Measurements from ENCODE around the gene ILKAP.

Gene ILKAP

GRCh38 chr2:238162846-238163441, 40.6 kb downstream of the ILKAP start:
- H3K9me2 ChIP-seq (ENCODE audit: low read depth, low read length), result no peaks in the 10 kb centered on the region
- H3K79me2 ChIP-seq (ENCODE audit: insufficient read depth, low read length), result no peaks in the 10 kb centered on the region
- no peak overlapping the region for H3K27ac ChIP-seq (ENCODE audit: low read depth, low read length, poor library complexity, severe bottlenecking)
- no peaks in the 10 kb centered on the region for H3K36me3 ChIP-seq (ENCODE audit: insufficient read depth, low read length)
- no peaks in the 10 kb centered on the region for H3K27me3 ChIP-seq (ENCODE audit: insufficient read depth, low read length)
- no peaks in the 10 kb centered on the region for H3K9me3 ChIP-seq (ENCODE audit: low read length)
- no peak overlapping the region for H2AFZ ChIP-seq (ENCODE audit: low read length)
- H3K4me3 ChIP-seq (ENCODE audit: low read depth, low read length, poor library complexity, severe bottlenecking), result no peak overlapping the region
- H3F3A ChIP-seq (ENCODE audit: insufficient read depth, low read length), result no peaks in the 10 kb centered on the region
- no peak overlapping the region for H3K4me2 ChIP-seq (ENCODE audit: low read length)
- no peaks in the 10 kb centered on the region for H4K20me1 ChIP-seq (ENCODE audit: insufficient read depth, low read length)
- H3K4me1 ChIP-seq (ENCODE audit: insufficient read depth, low read length, severe bottlenecking), result peaks cover 21% of the 10 kb centered on the region
- no peak overlapping the region for H3K9ac ChIP-seq (ENCODE audit: low read length)
- TF ChIP-seq CTCF (IDR thresholded peaks at IDR 0.05; ENCODE audit: low read length) (no peak), EZH2 (IDR thresholded peaks at IDR 0.05; ENCODE audit: borderline replicate concordance, low read length) (no peak)

GRCh38 chr2:238162251-238162845, 41.1 kb downstream of the ILKAP start:
- Histone ChIP-seq H3K9me3 (ENCODE audit: low read length) (no peaks in the 10 kb centered on the region), H3K4me2 (ENCODE audit: low read length) (no peak overlapping the region), H3K27ac (ENCODE audit: low read depth, low read length, poor library complexity, severe bottlenecking) (no peak overlapping the region), H3K36me3 (ENCODE audit: insufficient read depth, low read length) (no peaks in the 10 kb centered on the region), H2AFZ (ENCODE audit: low read length) (no peak overlapping the region), H4K20me1 (ENCODE audit: insufficient read depth, low read length) (no peaks in the 10 kb centered on the region), H3K9me2 (ENCODE audit: low read depth, low read length) (no peaks in the 10 kb centered on the region), H3K27me3 (ENCODE audit: insufficient read depth, low read length) (no peaks in the 10 kb centered on the region), H3K4me1 (ENCODE audit: insufficient read depth, low read length, severe bottlenecking) (peaks cover 21% of the 10 kb centered on the region), H3K4me3 (ENCODE audit: low read depth, low read length, poor library complexity, severe bottlenecking) (no peak overlapping the region), H3F3A (ENCODE audit: insufficient read depth, low read length) (no peaks in the 10 kb centered on the region), H3K9ac (ENCODE audit: low read length) (no peak overlapping the region), H3K79me2 (ENCODE audit: insufficient read depth, low read length) (no peaks in the 10 kb centered on the region)
- no peak for TF ChIP-seq EZH2 (IDR thresholded peaks at IDR 0.05; ENCODE audit: borderline replicate concordance, low read length)
- no peak for TF ChIP-seq CTCF (IDR thresholded peaks at IDR 0.05; ENCODE audit: low read length)

GRCh38 chr2:238161291-238162051, 42.0 kb downstream of the ILKAP start:
- TF ChIP-seq EZH2 (IDR thresholded peaks at IDR 0.05; ENCODE audit: borderline replicate concordance, low read length), result no peak
- no peak for TF ChIP-seq CTCF (IDR thresholded peaks at IDR 0.05; ENCODE audit: low read length)
- Histone ChIP-seq H4K20me1 (ENCODE audit: insufficient read depth, low read length) (no peaks in the 10 kb centered on the region), H3K4me3 (ENCODE audit: low read depth, low read length, poor library complexity, severe bottlenecking) (no peak overlapping the region), H3K27me3 (ENCODE audit: insufficient read depth, low read length) (no peaks in the 10 kb centered on the region), H3K79me2 (ENCODE audit: insufficient read depth, low read length) (no peaks in the 10 kb centered on the region), H3K4me2 (ENCODE audit: low read length) (no peak overlapping the region; the same call in 1 of the 2 replicates), H2AFZ (ENCODE audit: low read length) (no peak overlapping the region), H3K9me2 (ENCODE audit: low read depth, low read length) (no peaks in the 10 kb centered on the region), H3K4me1 (ENCODE audit: insufficient read depth, low read length, severe bottlenecking) (peaks cover 21% of the 10 kb centered on the region), H3K27ac (ENCODE audit: low read depth, low read length, poor library complexity, severe bottlenecking) (no peak overlapping the region), H3K9me3 (ENCODE audit: low read length) (no peaks in the 10 kb centered on the region), H3F3A (ENCODE audit: insufficient read depth, low read length) (no peaks in the 10 kb centered on the region), H3K36me3 (ENCODE audit: insufficient read depth, low read length) (no peaks in the 10 kb centered on the region), H3K9ac (ENCODE audit: low read length) (no peak overlapping the region)
